Astrocyte (in vitro differentiated cells and primary cell): Measurements from ENCODE around the gene AMZ1. TPM values are rescaled to one million over a fixed set of nuclear protein-coding genes. Genes with fewer than 3 reads are reported as not detected.
"Not testable (repeated sequence)": the region's sequence is repeated elsewhere in the genome, so short reads cannot be mapped to it uniquely, and the experiment has no call there.

Experiments used
- DNase-seq: peaks from one replicate; pipeline ENCODE4 v3.0.0-alpha.2; 2010; ENCODE audit warnings: low read depth
- FAIRE-seq: peaks from 2 replicates; lab custom pipeline; 2011; peaks lifted over from hg19 to GRCh38; lab: Jason Lieb, UNC
- H2AFZ ChIP-seq: 2 replicates; pipeline ENCODE4 v1.6.0; 2012; ENCODE audit warnings: low read depth, low read length, inconsistent platforms
- H3K27ac ChIP-seq: 2 replicates; pipeline ENCODE4 v1.5.1; 2011; ENCODE audit warnings: low read depth, low read length, inconsistent platforms
- H3K27me3 ChIP-seq: 2 replicates; pipeline ENCODE4 v1.6.0; 2011; ENCODE audit warnings: low read length, inconsistent platforms; ENCODE audit not compliant: insufficient read depth
- H3K36me3 ChIP-seq: 2 replicates; pipeline ENCODE4 v1.5.1; 2011; ENCODE audit warnings: low read length, inconsistent platforms; ENCODE audit not compliant: insufficient read depth
- H3K4me1 ChIP-seq: 2 replicates; pipeline ENCODE4 v1.5.1; 2011; ENCODE audit warnings: low read length, inconsistent platforms; ENCODE audit not compliant: insufficient read depth
- H3K4me2 ChIP-seq: 2 replicates; pipeline ENCODE4 v1.6.0; 2012; ENCODE audit warnings: low read length, inconsistent platforms
- H3K4me3 ChIP-seq: 2 replicates; pipeline ENCODE4 v1.5.1; 2011; ENCODE audit warnings: low read depth, mild to moderate bottlenecking, low read length, inconsistent platforms; ENCODE audit not compliant: insufficient read depth
- H3K79me2 ChIP-seq: 2 replicates; pipeline ENCODE4 v1.6.0; 2012; ENCODE audit warnings: mild to moderate bottlenecking, low read length, inconsistent platforms; ENCODE audit not compliant: insufficient read depth
- H3K9ac ChIP-seq: 2 replicates; pipeline ENCODE4 v1.6.0; 2012; ENCODE audit warnings: mild to moderate bottlenecking, low read length, inconsistent platforms
- H3K9me3 ChIP-seq: 2 replicates; pipeline ENCODE4 v1.5.1; 2012; ENCODE audit warnings: low read depth, mild to moderate bottlenecking, low read length, inconsistent platforms; ENCODE audit not compliant: insufficient read depth
- H4K20me1 ChIP-seq: 2 replicates; pipeline ENCODE4 v1.6.0; 2012; ENCODE audit warnings: low read length, inconsistent platforms; ENCODE audit not compliant: insufficient read depth
- H3K27ac Mint-ChIP-seq: one replicate; pipeline ENCODE4 v1.8.0; 2021; ENCODE audit warnings: mild to moderate bottlenecking, mixed read lengths; ENCODE audit not compliant: unreplicated experiment
- H3K27me3 Mint-ChIP-seq: one replicate; pipeline ENCODE4 v1.8.0; 2021; ENCODE audit warnings: low read depth, mixed read lengths; ENCODE audit not compliant: unreplicated experiment
- H3K36me3 Mint-ChIP-seq: one replicate; pipeline ENCODE4 v1.8.0; 2021; ENCODE audit warnings: low read depth, mixed read lengths; ENCODE audit not compliant: unreplicated experiment
- H3K4me1 Mint-ChIP-seq: one replicate; pipeline ENCODE4 v1.8.0; 2021; ENCODE audit warnings: low read depth, mixed read lengths; ENCODE audit not compliant: unreplicated experiment
- H3K4me3 Mint-ChIP-seq: one replicate; pipeline ENCODE4 v1.8.0; 2021; ENCODE audit warnings: mild to moderate bottlenecking, moderate library complexity, mixed read lengths; ENCODE audit not compliant: unreplicated experiment
- H3K9me3 Mint-ChIP-seq: one replicate; pipeline ENCODE4 v1.8.0; 2021; ENCODE audit warnings: mild to moderate bottlenecking, mixed read lengths; ENCODE audit not compliant: unreplicated experiment
- CTCF ChIP-seq: IDR thresholded peaks from 2 replicates; pipeline ENCODE4 v1.5.1; 2011; ENCODE audit warnings: low read depth, mild to moderate bottlenecking, inconsistent platforms, low read length, moderate library complexity; ENCODE audit not compliant: insufficient read depth
- EZH2 ChIP-seq: IDR thresholded peaks from 2 replicates; pipeline ENCODE4 v1.6.1; 2012; ENCODE audit warnings: mild to moderate bottlenecking, low read length, inconsistent platforms; ENCODE audit not compliant: insufficient read depth
- total RNA-seq: library from RNA; stranded (reverse); gene quantifications from 2 replicates; pipeline ENCODE4 v1.2.1, GENCODE V29; 2021

The AMZ1 gene
- total RNA-seq, 1 donor from 2014 or later, result 3.4 TPM

GRCh38 chr7:2673934-2674333 is 14.1 kb upstream of the AMZ1 start:
- Histone ChIP-seq H3K9ac (no peak overlapping the region), H3K4me1 (no peaks in the 10 kb centered on the region), H3K27me3 (no peaks in the 10 kb centered on the region), H3K4me2 (no peak overlapping the region), H3K79me2 (no peaks in the 10 kb centered on the region), H2AFZ (no peak overlapping the region), H3K27ac (no peak overlapping the region), H3K9me3 (peaks cover 4% of the 10 kb centered on the region), H3K36me3 (no peaks in the 10 kb centered on the region), H4K20me1 (no peaks in the 10 kb centered on the region), H3K4me3 (no peak overlapping the region)
- TF ChIP-seq EZH2 (no peak), CTCF (no peak)
- DNase-seq (no peak), FAIRE-seq (no peak)
- Mint-ChIP-seq H3K36me3 (peaks cover 3% of the 10 kb centered on the region), H3K4me1 (no peaks in the 10 kb centered on the region), H3K27me3 (peaks cover 19% of the 10 kb centered on the region), H3K4me3 (no peak overlapping the region), H3K9me3 (peaks cover 19% of the 10 kb centered on the region), H3K27ac (no peak overlapping the region)

GRCh38 chr7:2675256-2675764 is 12.7 kb upstream of the AMZ1 start:
- Histone ChIP-seq H3K9ac (no peak overlapping the region), H3K79me2 (no peaks in the 10 kb centered on the region), H3K36me3 (no peaks in the 10 kb centered on the region), H3K4me1 (peaks cover 3% of the 10 kb centered on the region), H4K20me1 (no peaks in the 10 kb centered on the region), H3K9me3 (peaks cover 4% of the 10 kb centered on the region), H3K27ac (no peak overlapping the region), H2AFZ (no peak overlapping the region), H3K27me3 (peaks cover 7% of the 10 kb centered on the region), H3K4me2 (no peak overlapping the region), H3K4me3 (no peak overlapping the region)
- TF ChIP-seq EZH2 (no peak), CTCF (no peak)
- FAIRE-seq (no peak), DNase-seq (no peak)
- H3K4me3 Mint-ChIP-seq, result no peak overlapping the region
- peaks cover 18% of the 10 kb centered on the region for H3K27me3 Mint-ChIP-seq
- peaks cover 3% of the 10 kb centered on the region for H3K4me1 Mint-ChIP-seq
- H3K36me3 Mint-ChIP-seq, result peaks cover 3% of the 10 kb centered on the region
- peaks cover 19% of the 10 kb centered on the region for H3K9me3 Mint-ChIP-seq
- no peak overlapping the region for H3K27ac Mint-ChIP-seq

DNA sequence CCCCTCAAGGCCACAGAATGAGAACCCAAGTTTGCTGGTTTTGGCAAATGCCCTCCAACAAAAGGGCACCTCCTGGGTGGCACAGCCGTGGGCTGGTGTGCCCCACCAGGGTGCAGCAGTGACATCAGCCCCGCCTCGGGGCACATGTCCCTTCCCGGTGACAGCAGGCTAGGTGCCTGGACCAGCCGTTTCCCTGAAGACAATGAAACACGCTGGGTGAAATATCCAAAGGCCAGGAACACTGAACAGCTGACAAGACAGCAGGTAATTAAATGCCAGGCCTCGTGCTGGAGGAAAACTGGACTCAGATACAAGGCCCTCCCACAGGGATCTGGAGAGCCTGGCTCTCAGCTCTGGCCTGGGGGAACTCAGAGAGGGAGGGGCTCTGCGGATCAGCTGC is 11.4 kb upstream of the AMZ1 start:
- not testable (repeated sequence) for H3K9me3 ChIP-seq, H3K4me1 Mint-ChIP-seq, H3K9ac ChIP-seq, FAIRE-seq, H3K79me2 ChIP-seq, H3K27ac Mint-ChIP-seq, H3K4me3 Mint-ChIP-seq, H3K36me3 Mint-ChIP-seq, H3K4me3 ChIP-seq, DNase-seq, H3K4me2 ChIP-seq, H2AFZ ChIP-seq, H4K20me1 ChIP-seq, H3K4me1 ChIP-seq, H3K36me3 ChIP-seq, H3K27ac ChIP-seq
- H3K27me3 ChIP-seq, result peaks cover 10% of the 10 kb centered on the region
- Mint-ChIP-seq H3K27me3 (peaks cover 16% of the 10 kb centered on the region), H3K9me3 (peaks cover 19% of the 10 kb centered on the region)

- FAIRE-seq, H4K20me1 ChIP-seq, H3K27ac Mint-ChIP-seq, H3K36me3 Mint-ChIP-seq, H3K4me1 Mint-ChIP-seq, H3K4me3 ChIP-seq, H3K4me2 ChIP-seq, DNase-seq, H3K27ac ChIP-seq, H3K36me3 ChIP-seq, H3K4me3 Mint-ChIP-seq, H3K79me2 ChIP-seq, H3K9me3 ChIP-seq, H3K4me1 ChIP-seq, H3K9ac ChIP-seq, H2AFZ ChIP-seq: not testable (repeated sequence)
- peaks cover 10% of the 10 kb centered on the region for H3K27me3 ChIP-seq
- H3K27me3 Mint-ChIP-seq, result peaks cover 19% of the 10 kb centered on the region
- H3K9me3 Mint-ChIP-seq, result peaks cover 18% of the 10 kb centered on the region
Observed at GRCh38 chr7:2678454-2678853, 9.5 kb upstream of the AMZ1 start.
